GM12878 (cell line): ENCODE data around the gene PRPF38A. TPM values are rescaled to one million over a fixed set of nuclear protein-coding genes. Genes with fewer than 3 reads are reported as not detected.

Experiments
- ATAC-seq: fragments of 200-7000 bp; cut with Tn5 transposase; 3 replicates; pipeline ENCODE4 v1.9.1; 2020; ENCODE audit warnings: mild to moderate bottlenecking, moderate library complexity
- BruUV-seq: library from RNA; stranded (reverse); fragments of 400-500 nt; replicated peaks from 2 replicates; lab custom pipeline; 2021; lab: Mats Ljungman, UMichigan
- CTCF ChIA-PET: fragments of 300-600 bp; sonication (Branson Sonifier 250); formaldehyde crosslinking; extraction: SDS; loops from one replicate; lab custom pipeline; 2021; ENCODE audit warnings: inconsistent platforms; lab: Yijun Ruan, JAX
- POLR2A ChIA-PET: fragments of 350-600 bp; formaldehyde crosslinking; extraction: SDS; loops from one replicate; lab custom pipeline; 2021; ENCODE audit warnings: inconsistent platforms; lab: Charles Lee
- RAD21 ChIA-PET: fragments of 300-600 bp; sonication (Branson Sonifier 250); formaldehyde crosslinking; loops from one replicate; lab custom pipeline; 2023; ENCODE audit warnings: antibody characterized with exemption; ENCODE audit not compliant: unreplicated experiment; lab: Charles Lee
- SMC1A ChIA-PET: fragments of 300-600 bp; sonication (Branson Sonifier 250); formaldehyde crosslinking; loops from one replicate; lab custom pipeline; 2023; ENCODE audit not compliant: unreplicated experiment, uncharacterized antibody; lab: Charles Lee
- DNase-seq: peaks from one replicate; pipeline ENCODE4 v3.0.0-alpha.2; 2011; ENCODE audit warnings: low read depth, low spot score
- FAIRE-seq: peaks from 3 replicates; lab custom pipeline; 2011; peaks lifted over from hg19 to GRCh38; lab: Jason Lieb, UNC
- H2AFZ ChIP-seq: 2 replicates; pipeline ENCODE4 v1.6.0; 2011; ENCODE audit warnings: low read depth, low read length, control low read depth; ENCODE audit not compliant: control insufficient read depth
- H3K27ac ChIP-seq: 2 replicates; pipeline ENCODE4 v1.5.1; 2011; ENCODE audit warnings: control low read depth; ENCODE audit not compliant: control insufficient read depth, insufficient read depth
- H3K27me3 ChIP-seq, 2 experiments: replicated peaks in 1 of 2; 2 replicates each; pipeline versions ENCODE4 v1.6.0 to v1.6.1; 2011; ENCODE audit warnings: low read length in 1 of 2; ENCODE audit not compliant: control insufficient read depth in 2 of 2, insufficient read depth in 2 of 2
- H3K36me3 ChIP-seq, 2 experiments: 2 replicates each; pipeline ENCODE4 v1.5.1; 2011; ENCODE audit warnings: low read length in 1 of 2; ENCODE audit not compliant: control insufficient read depth in 2 of 2, insufficient read depth in 2 of 2
- H3K4me1 ChIP-seq: 2 replicates; pipeline ENCODE4 v1.6.1; 2011; ENCODE audit warnings: mild to moderate bottlenecking, low read length, moderate library complexity, mixed read lengths; ENCODE audit not compliant: control insufficient read depth, insufficient read depth
- H3K4me2 ChIP-seq: 2 replicates; pipeline ENCODE4 v1.6.0; 2011; ENCODE audit warnings: control low read depth; ENCODE audit not compliant: control insufficient read depth, insufficient read depth
- H3K4me3 ChIP-seq: fragments of 200-600 bp; sonication (generic); 2 replicates; pipeline ENCODE4 v1.5.1; 2016
- H3K79me2 ChIP-seq: 2 replicates; pipeline ENCODE4 v1.6.0; 2011; ENCODE audit warnings: low read length; ENCODE audit not compliant: control insufficient read depth, insufficient read depth
- H3K9ac ChIP-seq: 2 replicates; pipeline ENCODE4 v1.8.0; 2011; ENCODE audit warnings: low read length, control low read depth, mixed read lengths; ENCODE audit not compliant: control insufficient read depth, insufficient read depth
- H3K9me3 ChIP-seq: replicated peaks from 3 replicates; pipeline ENCODE4 v1.5.1; 2011; ENCODE audit warnings: mild to moderate bottlenecking, low read length; ENCODE audit not compliant: control insufficient read depth, insufficient read depth
- H4K20me1 ChIP-seq: 2 replicates; pipeline ENCODE4 v1.6.0; 2011; ENCODE audit not compliant: control insufficient read depth, insufficient read depth
- E2F8 ChIP-seq: fragments of 450-650 bp; IDR thresholded peaks from 2 replicates; pipeline ENCODE4 v1.6.1; 2018; ENCODE audit warnings: mild to moderate bottlenecking, low read depth, moderate library complexity; ENCODE audit not compliant: partially characterized antibody
- LARP7 ChIP-seq: fragments of 450-650 bp; IDR thresholded peaks from 2 replicates; pipeline ENCODE4 v1.6.1; 2017; ENCODE audit warnings: mild to moderate bottlenecking
- NBN ChIP-seq: fragments of 450-650 bp; IDR thresholded peaks from 2 replicates; pipeline ENCODE4 v1.6.1; 2016
- NFYA ChIP-seq: IDR thresholded peaks from 2 replicates; pipeline ENCODE4 v1.6.1; 2011; ENCODE audit warnings: low read depth, mild to moderate bottlenecking, low read length, improper control_type of control experiment, borderline replicate concordance
- RBBP5 ChIP-seq: fragments of 200-600 bp; sonication (generic); conservative IDR thresholded peaks from 2 replicates; pipeline ENCODE4 v1.6.1; 2016
- SMAD1 ChIP-seq: fragments of 450-650 bp; IDR thresholded peaks from 2 replicates; pipeline ENCODE4 v1.6.1; 2018; ENCODE audit warnings: mild to moderate bottlenecking, low read depth; ENCODE audit not compliant: partially characterized antibody
- STAT1 ChIP-seq: fragments of 450-650 bp; conservative IDR thresholded peaks from 2 replicates; pipeline ENCODE4 v1.6.1; 2014; ENCODE audit warnings: antibody characterized with exemption, mild to moderate bottlenecking
- USF1 ChIP-seq: IDR thresholded peaks from 2 replicates; pipeline ENCODE4 v1.6.1; 2011; ENCODE audit warnings: borderline replicate concordance, low read depth, mild to moderate bottlenecking, moderate library complexity, mixed read lengths, low read length; ENCODE audit not compliant: insufficient read depth; ENCODE audit errors: extremely low read length
- ZBTB11 ChIP-seq: fragments of 450-650 bp; formaldehyde crosslinking; IDR thresholded peaks from 2 replicates; pipeline ENCODE4 v1.5.0; 2022; ENCODE audit warnings: mild to moderate bottlenecking, missing genetic modification characterization
- ZBTB40 ChIP-seq: fragments of 450-650 bp; IDR thresholded peaks from 2 replicates; pipeline ENCODE4 v1.6.1; 2016; ENCODE audit warnings: mild to moderate bottlenecking, moderate library complexity, borderline replicate concordance
- WGBS: methylation state at CpG from one replicate; pipeline ENCODE4 v1.1.6; 2016; ENCODE audit warnings: low lambda C conversion rate; ENCODE audit not compliant: insufficient replicate concordance, insufficient coverage; ENCODE audit errors: missing lambda C conversion rate; 5-methylcytosine and 5-hydroxymethylcytosine counted together
- in situ Hi-C: fragments of 300-500 bp; cut with MboI; formaldehyde crosslinking; loops from 9 replicates; pipeline ENCODE4 v1.14.3; 2018; ENCODE audit warnings: mixed read lengths
- intact Hi-C: fragments of 100-400 bp; cut with micrococcal nuclease; formaldehyde crosslinking; loops from one replicate; pipeline ENCODE4 v1.14.2; 2022; ENCODE audit not compliant: unreplicated experiment
- polyA plus RNA-seq, 11 experiments: library from polyadenylated mRNA; depleted of rRNA in 4 of 11; unstranded in 6 of 11; stranded (reverse) in 5 of 11; fragments of >200 nt; fragmentation: Nextera tagmentation in 4 of 11; fragmentation: Illumina TruSeq in 1 of 11; extraction: Ambion mirVana in 4 of 11; extraction: Trizol in 1 of 11; gene quantifications; 1 replicate in 1 of 11; 2 replicates in 10 of 11; pipeline versions ENCODE4 v1.2.1 to v1.2.3, GENCODE V29; 2011 to 2016; ENCODE audit warnings: inconsistent platforms in 2 of 11, missing spikeins in 2 of 11, low read depth in 1 of 11
- total RNA-seq, 4 experiments: library from RNA; depleted of rRNA in 3 of 4; stranded (reverse); fragments of >200 nt in 3 of 4; fragmentation: Illumina TruSeq in 1 of 4; extraction: Trizol in 1 of 4; gene quantifications; 2 replicates each; pipeline versions ENCODE4 v1.2.1 to v1.2.3, GENCODE V29; 2013 to 2021

Gene PRPF38A
- total and polyA plus RNA-seq, 10 of the 15 experiments (the other 5 are each of a cell fraction or from before 2014, with no cell fraction given) = 31.6 to 117 (median 77.7) TPM

GRCh38 chr1:52403566-52404115, 761 bp upstream of the PRPF38A start:
- SMC1A ChIA-PET = interaction anchor here (0.6 to 4.1 kb wide), 7 partner anchors 35 to 1546 kb away, joined by 3 to 24 read pairs (median 7); no protein-coding TSS in a partner anchor
- WGBS = 2% methylated on average over 16 of the region's 16 CpGs
- H3K9ac ChIP-seq = peak overlapping the region; percentile 99
- DNase-seq = peak; percentile 41
- ATAC-seq = peak; percentile 77
- peaks cover 51% of the 10 kb centered on the region for H3K79me2 ChIP-seq
- no peaks in the 10 kb centered on the region for H3K27me3 ChIP-seq
- peaks cover 6 to 22% of the 10 kb centered on the region in 2 experiments for H3K36me3 ChIP-seq
- H3K4me2 ChIP-seq = peak overlapping the region; percentile 89
- intact Hi-C loops (loop anchor here (1.0 to 5.0 kb wide), 2 partner anchors 37 to 284 kb away; partner anchors contain the start of gene CC2D1B), in situ Hi-C loops (loop anchor here (5.0 kb wide), 1 partner anchor 284 kb away; no protein-coding TSS in a partner anchor)
- POLR2A ChIA-PET = interaction anchor here (0.5 to 1.7 kb wide), 10 partner anchors 10 to 348 kb away, joined by 3 to 7 read pairs (median 3); partner anchors contain the start of genes BTF3L4 and ZYG11B
- BruUV-seq = TSS peak; percentile 60
- H3K4me1 ChIP-seq = no peaks in the 10 kb centered on the region
- no peaks in the 10 kb centered on the region for H4K20me1 ChIP-seq
- FAIRE-seq = no peak
- CTCF ChIA-PET = interaction anchor here (1.0 to 4.8 kb wide), 8 partner anchors 14 to 438 kb away, joined by 3 to 31 read pairs (median 6); no protein-coding TSS in a partner anchor
- RAD21 ChIA-PET = interaction anchor here (1.2 to 2.7 kb wide), 9 partner anchors 38 to 524 kb away, joined by 3 to 16 read pairs (median 5); partner anchors contain the start of gene CC2D1B
- H2AFZ ChIP-seq = peak overlapping the region; percentile 98
- peak overlapping the region; percentile 98 for H3K4me3 ChIP-seq
- peak overlapping the region; percentile 98 for H3K27ac ChIP-seq
- H3K9me3 ChIP-seq = no peaks in the 10 kb centered on the region
- TF ChIP-seq RBBP5 (no peak), ZBTB11 (CRISPR knock-in tag) (no peak), NFYA (no peak), STAT1 (no peak), E2F8 (no peak), ZBTB40 (no peak), LARP7 (0 out of 2 replicates have a peak, but pooled peaks have one; percentile 11), NBN (no peak), SMAD1 (no peak), USF1 (no peak)
